ENCODE results near the gene KIAA0319L.

DNA sequence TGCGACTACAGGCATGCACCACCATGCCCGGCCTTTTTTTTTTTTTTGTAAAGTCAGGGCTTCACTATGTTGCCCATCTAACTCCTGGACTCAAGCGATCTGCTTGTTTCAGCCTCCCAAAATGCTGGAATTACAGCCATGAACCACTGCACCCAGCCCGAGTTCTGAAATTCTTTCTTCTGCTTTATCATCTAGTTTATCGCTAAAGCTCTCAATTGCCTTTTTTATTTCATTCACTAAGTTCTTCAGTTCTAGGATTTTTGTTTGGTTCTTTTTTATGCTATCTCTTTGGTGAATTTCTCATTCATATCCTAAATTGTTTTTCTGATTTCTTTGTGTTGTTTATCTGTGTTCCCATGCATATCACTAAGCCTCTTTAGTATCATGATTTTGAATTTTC is 27.0 kb downstream of the KIAA0319L start:
- TF ChIP-seq POLR2AphosphoS5 (IDR thresholded peaks at IDR 0.05; ENCODE audit: borderline replicate concordance, low read depth, low read length) (no peak), EZH2 (IDR thresholded peaks at IDR 0.05) (no peak), FOXP2 (optimal IDR thresholded peaks at IDR 0.05; ENCODE audit: control extremely low read depth, extremely low read length, insufficient read depth) (no peak)
